RWPE2 (cell line): ENCODE results near the gene RAP1GDS1.
"Not testable (repeated sequence)": the region's sequence is repeated elsewhere in the genome, so short reads cannot be mapped to it uniquely, and the experiment has no call there.

ENCODE experiments used
- ATAC-seq: fragments of 200-7000 bp; cut with Tn5 transposase; 3 replicates; pipeline ENCODE4 v1.9.1; 2021; ENCODE audit warnings: low read depth
- DNase-seq: peaks from one replicate; pipeline ENCODE4 v3.0.0-alpha.2; 2020; ENCODE audit warnings: low spot score
- H3K27ac ChIP-seq: fragments of 450-650 bp; 2 replicates; pipeline ENCODE4 v1.5.1; 2017; ENCODE audit warnings: mild to moderate bottlenecking; ENCODE audit not compliant: poor library complexity, severe bottlenecking
- H3K27me3 ChIP-seq: fragments of 250-450 bp; sonication (Bioruptor Pico); 2 replicates; pipeline ENCODE4 v1.5.1; 2021; ENCODE audit warnings: mild to moderate bottlenecking, moderate library complexity; ENCODE audit not compliant: insufficient read depth, poor library complexity, severe bottlenecking
- H3K36me3 ChIP-seq: fragments of 250-450 bp; sonication (Bioruptor Pico); 2 replicates; pipeline ENCODE4 v1.5.1; 2020; ENCODE audit warnings: low read depth, mild to moderate bottlenecking, moderate library complexity
- H3K4me1 ChIP-seq: fragments of 250-450 bp; sonication (Bioruptor Pico); 2 replicates; pipeline ENCODE4 v1.5.1; 2021; ENCODE audit warnings: mild to moderate bottlenecking, moderate library complexity; ENCODE audit not compliant: insufficient read depth, poor library complexity, severe bottlenecking
- H3K4me3 ChIP-seq: fragments of 250-450 bp; sonication (Bioruptor Pico); 2 replicates; pipeline ENCODE4 v1.5.1; 2021; ENCODE audit warnings: mild to moderate bottlenecking, moderate library complexity; ENCODE audit not compliant: severe bottlenecking
- H3K9me3 ChIP-seq: fragments of 250-450 bp; sonication (Bioruptor Pico); 2 replicates; pipeline ENCODE4 v1.5.1; 2021; ENCODE audit warnings: mild to moderate bottlenecking, moderate library complexity; ENCODE audit not compliant: severe bottlenecking
- CTCF ChIP-seq: fragments of 450-650 bp; IDR thresholded peaks from one replicate; pipeline ENCODE4 v1.5.1; 2017; ENCODE audit warnings: mild to moderate bottlenecking, moderate library complexity; ENCODE audit not compliant: poor library complexity, severe bottlenecking

RAP1GDS1 gene

GRCh38 chr4:98285676-98286075 lies 24.5 kb downstream of the RAP1GDS1 start:
- no peak overlapping the region for H3K27ac ChIP-seq
- no peak for DNase-seq
- no peaks in the 10 kb centered on the region for H3K9me3 ChIP-seq
- no peaks in the 10 kb centered on the region for H3K27me3 ChIP-seq
- 0 out of 2 replicates have a peak, but pooled peaks cover 3% of the 10 kb centered on the region for H3K36me3 ChIP-seq
- peaks cover 27% of the 10 kb centered on the region for H3K4me1 ChIP-seq
- ATAC-seq: no peak
- H3K4me3 ChIP-seq: no peak overlapping the region
- no peak for TF ChIP-seq CTCF

- Histone ChIP-seq H3K27me3 (no peaks in the 10 kb centered on the region), H3K9me3 (no peaks in the 10 kb centered on the region), H3K4me3 (no peak overlapping the region), H3K36me3 (0 out of 2 replicates have a peak, but pooled peaks cover 3% of the 10 kb centered on the region), H3K4me1 (peaks cover 27% of the 10 kb centered on the region), H3K27ac (no peak overlapping the region)
- no peak for DNase-seq
- ATAC-seq: no peak
- TF ChIP-seq CTCF: no peak
Observed at GRCh38 chr4:98287328-98287727, 26.1 kb downstream of the RAP1GDS1 start.

GRCh38 chr4:98288671-98289070 lies 27.5 kb downstream of the RAP1GDS1 start:
- DNase-seq, H3K36me3 ChIP-seq, H3K27me3 ChIP-seq, H3K27ac ChIP-seq, ATAC-seq, H3K4me3 ChIP-seq, H3K9me3 ChIP-seq: not testable (repeated sequence)
- H3K4me1 ChIP-seq: peaks cover 16% of the 10 kb centered on the region

- no peaks in the 10 kb centered on the region for H3K27me3 ChIP-seq
- peaks cover 14% of the 10 kb centered on the region for H3K36me3 ChIP-seq
- no peak for TF ChIP-seq CTCF
- no peaks in the 10 kb centered on the region for H3K9me3 ChIP-seq
- H3K4me1 ChIP-seq: peaks cover 11% of the 10 kb centered on the region
- ATAC-seq (no peak), DNase-seq (no peak)
- no peak overlapping the region for H3K4me3 ChIP-seq
- H3K27ac ChIP-seq: no peak overlapping the region
Observed at GRCh38 chr4:98289375-98289774, 28.2 kb downstream of the RAP1GDS1 start.

- Histone ChIP-seq H3K36me3 (peaks cover 26% of the 10 kb centered on the region), H3K27me3 (no peaks in the 10 kb centered on the region), H3K4me1 (no peaks in the 10 kb centered on the region), H3K27ac (no peak overlapping the region), H3K9me3 (no peaks in the 10 kb centered on the region), H3K4me3 (no peak overlapping the region)
- DNase-seq (no peak), ATAC-seq (no peak)
- no peak for TF ChIP-seq CTCF
Observed at GRCh38 chr4:98290511-98290910, 29.3 kb downstream of the RAP1GDS1 start.
